Esophagus muscularis mucosa (tissue), 4 donors: ENCODE measurements around the gene ETFBKMT. TPM values are rescaled to one million over a fixed set of nuclear protein-coding genes. Genes with fewer than 3 reads are reported as not detected.

ENCODE experiments used
- DNase-seq: peaks from one replicate; pipeline ENCODE4 v3.0.0-alpha.2; 2017; ENCODE audit errors: extremely low spot score
- H3K27ac ChIP-seq, 4 donors: fragments of 200-600 bp; sonication (generic); replicated peaks in 1 of 4; 1 replicate in 3 of 4; 2 replicates in 1 of 4; pipeline ENCODE4 v1.5.1; 2016 to 2019; ENCODE audit warnings: mild to moderate bottlenecking in 1 of 4
- H3K27me3 ChIP-seq, 4 donors: fragments of 200-600 bp; sonication (generic); one replicate each; pipeline versions ENCODE4 v1.5.1 to v1.6.0; 2016 to 2019
- H3K36me3 ChIP-seq, 4 donors: fragments of 200-600 bp; sonication (generic); one replicate each; pipeline ENCODE4 v1.5.1; 2016 to 2019
- H3K4me1 ChIP-seq, 4 donors: fragments of 200-600 bp; sonication (generic); one replicate each; pipeline ENCODE4 v1.5.1; 2016 to 2019
- H3K4me3 ChIP-seq, 4 donors: fragments of 200-600 bp; sonication (generic); 1 replicate in 2 of 4; 2 replicates in 2 of 4; pipeline ENCODE4 v1.5.1; 2016 to 2019; ENCODE audit warnings: mild to moderate bottlenecking in 4 of 4, moderate library complexity in 1 of 4
- H3K9me3 ChIP-seq, 4 donors: fragments of 200-600 bp; sonication (generic); 1 replicate in 3 of 4; 2 replicates in 1 of 4; pipeline ENCODE4 v1.5.1; 2016 to 2019
- CTCF ChIP-seq, 3 experiments: fragments of 200-600 bp in 2 of 3; fragments of 450-650 bp in 1 of 3; sonication (generic) in 2 of 3; IDR thresholded peaks; one replicate each; pipeline ENCODE4 v1.5.1; 2017 to 2019; ENCODE audit warnings: antibody characterized with exemption in 3 of 3, mild to moderate bottlenecking in 2 of 3, moderate library complexity in 1 of 3
- EP300 ChIP-seq: sonication (generic); formaldehyde crosslinking; IDR thresholded peaks from one replicate; pipeline ENCODE4 v1.6.1; 2017; ENCODE audit warnings: antibody characterized with exemption
- POLR2A ChIP-seq: fragments of 450-650 bp; IDR thresholded peaks from one replicate; pipeline ENCODE4 v1.6.1; 2017; ENCODE audit warnings: antibody characterized with exemption, moderate library complexity, mild to moderate bottlenecking, low read depth
- POLR2AphosphoS5 ChIP-seq, 2 donors: sonication (generic); formaldehyde crosslinking; IDR thresholded peaks; one replicate each; pipeline ENCODE4 v1.6.1; 2017; ENCODE audit warnings: antibody characterized with exemption in 2 of 2
- WGBS: methylation state at CpG from one replicate; pipeline ENCODE4 v1.1.5; 2018; 5-methylcytosine and 5-hydroxymethylcytosine counted together
- intact Hi-C: fragments of 100-400 bp; cut with DNase I; formaldehyde crosslinking; loops from one replicate; pipeline ENCODE4 v1.15.1; 2023
- total RNA-seq, 4 donors: library from RNA; depleted of rRNA; stranded (reverse); fragments of >200 nt; gene quantifications; one replicate each; pipeline versions ENCODE4 v1.1.0 to v1.2.1, GENCODE V29; 2016

The ETFBKMT gene
- total RNA-seq = 1 to 10 TPM in 3 of 4 donors, under 1 TPM in 1; 0.83 to 5.1 (median 2.9) TPM

GRCh38 chr12:31659087-31659942, at the start of gene ETFBKMT:
Gene ETFBKMT (plus strand): TSS chr12:31659688. CDS start chr12:31661954, 2,266 bp downstream.
- intact Hi-C loops = loop anchor here (5.0 kb wide), 3 partner anchors 303 to 1018 kb away; partner anchors contain the start of gene DNM1L
- 3% methylated on average over 40 of the region's 47 CpGs for WGBS
- Histone ChIP-seq H3K36me3 (peaks cover 0 to 19% (median 3%) of the 10 kb centered on the region in 4 donors), H3K4me1 (peaks cover 5 to 17% (median 11%) of the 10 kb centered on the region in 4 donors), H3K27ac (peak within 1 kb of the TSS; percentile 92 to 96 (median 95)), H3K27me3 (no peaks in the 10 kb centered on the region), H3K4me3 (peak within 1 kb of the TSS; percentile 64 to 87 (median 74)), H3K9me3 (no peaks in the 10 kb centered on the region)
- peak; percentile 97 for DNase-seq
- TF ChIP-seq EP300 (no peak), POLR2AphosphoS5 (IDR thresholded peaks at IDR 0.05) (peak; percentile 74 to 83), CTCF (IDR thresholded peaks at IDR 0.05) (peak; percentile 40 to 81 (median 61))

- no peak for DNase-seq
- Histone ChIP-seq H3K4me1 (no peaks in the 10 kb centered on the region), H3K27ac (no peak overlapping the region), H3K9me3 (peaks cover 0 to 8% (median 7%) of the 10 kb centered on the region in 4 donors), H3K27me3 (no peaks in the 10 kb centered on the region), H3K4me3 (no peak overlapping the region), H3K36me3 (no peaks in the 10 kb centered on the region)
- intact Hi-C loops = no loop called here
- TF ChIP-seq EP300 = no peak
- no peak for TF ChIP-seq CTCF (IDR thresholded peaks at IDR 0.05)
- TF ChIP-seq POLR2AphosphoS5 (IDR thresholded peaks at IDR 0.05) = no peak
- TF ChIP-seq POLR2A = no peak
- 83% methylated on average over 2 of the region's 2 CpGs for WGBS
Observed at GRCh38 chr12:31612819-31613218, 46.7 kb upstream of the ETFBKMT start.

GRCh38 chr12:31618228-31619025, 41.1 kb upstream of the ETFBKMT start:
- Histone ChIP-seq H3K27me3 (no peaks in the 10 kb centered on the region), H3K27ac (no peak overlapping the region), H3K4me1 (no peaks in the 10 kb centered on the region), H3K9me3 (no peaks in the 10 kb centered on the region), H3K36me3 (no peaks in the 10 kb centered on the region), H3K4me3 (no peak overlapping the region)
- intact Hi-C loops = no loop called here
- WGBS = 87% methylated on average over 3 of the region's 3 CpGs
- TF ChIP-seq POLR2AphosphoS5 (IDR thresholded peaks at IDR 0.05) (no peak), POLR2A (no peak), EP300 (no peak), CTCF (IDR thresholded peaks at IDR 0.05) (no peak)
- DNase-seq = no peak

GRCh38 chr12:31620311-31620710, 39.2 kb upstream of the ETFBKMT start:
- WGBS = 100% methylated on average over 2 of the region's 2 CpGs
- H3K27me3 ChIP-seq = no peaks in the 10 kb centered on the region
- no peak for TF ChIP-seq EP300
- TF ChIP-seq POLR2A = no peak
- TF ChIP-seq CTCF (IDR thresholded peaks at IDR 0.05) = no peak
- TF ChIP-seq POLR2AphosphoS5 (IDR thresholded peaks at IDR 0.05) = no peak
- no peaks in the 10 kb centered on the region for H3K4me1 ChIP-seq
- H3K36me3 ChIP-seq = no peaks in the 10 kb centered on the region
- intact Hi-C loops = no loop called here
- H3K27ac ChIP-seq = no peak overlapping the region
- H3K4me3 ChIP-seq = no peak overlapping the region
- no peaks in the 10 kb centered on the region for H3K9me3 ChIP-seq
- DNase-seq = no peak
